NB4 (cell line): Measurements from ENCODE around the gene RAC2.

Experiments
- CTCF ChIP-seq: IDR thresholded peaks from one replicate; pipeline ENCODE4 v1.5.1; 2012; ENCODE audit warnings: low read depth, low read length
- MAX ChIP-seq: IDR thresholded peaks from 2 replicates; pipeline ENCODE4 v1.6.1; 2011; ENCODE audit warnings: low read depth, low read length
- MYC ChIP-seq: IDR thresholded peaks from 2 replicates; pipeline ENCODE4 v1.6.1; 2011; ENCODE audit warnings: low read depth, low read length
- POLR2A ChIP-seq: IDR thresholded peaks from 2 replicates; pipeline ENCODE4 v1.6.1; 2011; ENCODE audit warnings: mild to moderate bottlenecking; ENCODE audit not compliant: insufficient read length; ENCODE audit errors: extremely low read depth

GRCh38 chr22:37245740-37246139 lies 1.7 kb upstream of the RAC2 start:
- TF ChIP-seq MAX (no peak), CTCF (no peak), POLR2A (no peak), MYC (no peak)
